H9 (cell line): ENCODE measurements around the gene SLC37A2. TPM values are rescaled to one million over a fixed set of nuclear protein-coding genes. Genes with fewer than 3 reads are reported as not detected.

ENCODE experiments used
- DNase-seq: peaks from one replicate; pipeline ENCODE4 v3.0.0-alpha.2; 2017
- H2AFZ ChIP-seq: one replicate; pipeline ENCODE4 v1.6.1; 2013; ENCODE audit warnings: mild to moderate bottlenecking, low read length, control low read depth, moderate library complexity
- H2AK5ac ChIP-seq: 2 replicates; pipeline ENCODE4 v1.6.1; 2013; ENCODE audit warnings: low read length, control low read depth, mixed read lengths; ENCODE audit not compliant: insufficient read length
- H2BK120ac ChIP-seq: one replicate; pipeline ENCODE4 v1.6.1; 2013; ENCODE audit warnings: low read depth, mild to moderate bottlenecking, low read length, control low read depth, inconsistent platforms; ENCODE audit not compliant: poor library complexity, severe bottlenecking
- H2BK12ac ChIP-seq: 2 replicates; pipeline ENCODE4 v1.6.1; 2013; ENCODE audit warnings: low read length, control low read depth, mixed read lengths, low read depth; ENCODE audit not compliant: insufficient read length
- H2BK15ac ChIP-seq: 2 replicates; pipeline ENCODE4 v1.6.1; 2013; ENCODE audit warnings: low read depth, low read length, control low read depth
- H2BK20ac ChIP-seq: one replicate; pipeline ENCODE4 v1.6.1; 2013; ENCODE audit warnings: low read depth, mild to moderate bottlenecking, low read length, control low read depth, inconsistent platforms; ENCODE audit not compliant: poor library complexity, severe bottlenecking
- H2BK5ac ChIP-seq: 2 replicates; pipeline ENCODE4 v1.6.1; 2013; ENCODE audit warnings: low read length, control low read depth, mixed read lengths; ENCODE audit not compliant: insufficient read length
- H3K14ac ChIP-seq: 2 replicates; pipeline ENCODE4 v1.6.1; 2013; ENCODE audit warnings: low read length, control low read depth; ENCODE audit not compliant: insufficient read depth
- H3K18ac ChIP-seq: 2 replicates; pipeline ENCODE4 v1.6.1; 2013; ENCODE audit warnings: low read depth, mild to moderate bottlenecking, mixed read lengths, low read length, control low read depth; ENCODE audit not compliant: insufficient read length
- H3K23ac ChIP-seq: 2 replicates; pipeline ENCODE4 v1.6.1; 2013; ENCODE audit warnings: low read length, control low read depth, mixed read lengths, low read depth; ENCODE audit not compliant: insufficient read length
- H3K23me2 ChIP-seq: 2 replicates; pipeline ENCODE4 v1.6.1; 2013; ENCODE audit warnings: low read depth, mild to moderate bottlenecking, mixed read lengths, low read length, control low read depth; ENCODE audit not compliant: insufficient read length, poor library complexity, severe bottlenecking
- H3K27ac ChIP-seq: 2 replicates; pipeline ENCODE4 v1.5.1; 2013; ENCODE audit warnings: low read length, control low read depth, mixed read lengths, low read depth; ENCODE audit not compliant: insufficient read length
- H3K27me3 ChIP-seq: 2 replicates; pipeline ENCODE4 v1.6.1; 2013; ENCODE audit warnings: low read length, control low read depth, inconsistent platforms; ENCODE audit not compliant: insufficient read depth
- H3K4ac ChIP-seq: 2 replicates; pipeline ENCODE4 v1.6.1; 2013; ENCODE audit warnings: low read depth, mild to moderate bottlenecking, control low read depth, inconsistent platforms, low read length, moderate library complexity
- H3K4me1 ChIP-seq: 2 replicates; pipeline ENCODE4 v1.6.1; 2013; ENCODE audit warnings: low read length, control low read depth, inconsistent platforms; ENCODE audit not compliant: insufficient read depth
- H3K4me2 ChIP-seq: 2 replicates; pipeline ENCODE4 v1.6.1; 2013; ENCODE audit warnings: low read length, control low read depth, mixed read lengths; ENCODE audit not compliant: insufficient read length, insufficient read depth
- H3K56ac ChIP-seq: 2 replicates; pipeline ENCODE4 v1.6.1; 2013; ENCODE audit warnings: low read depth, mild to moderate bottlenecking, mixed read lengths, low read length, control low read depth; ENCODE audit not compliant: insufficient read length
- H3K79me1 ChIP-seq: 2 replicates; pipeline ENCODE4 v1.6.1; 2013; ENCODE audit warnings: low read depth, mild to moderate bottlenecking, moderate library complexity, low read length, control low read depth, inconsistent platforms; ENCODE audit not compliant: insufficient read depth, poor library complexity, severe bottlenecking
- H3K79me2 ChIP-seq: 2 replicates; pipeline ENCODE4 v1.6.1; 2013; ENCODE audit warnings: low read length, control low read depth, inconsistent platforms; ENCODE audit not compliant: insufficient read depth
- H3K9ac ChIP-seq: 2 replicates; pipeline ENCODE4 v1.6.1; 2013; ENCODE audit warnings: low read length, control low read depth, mixed read lengths; ENCODE audit not compliant: insufficient read length; ENCODE audit errors: extremely low read depth
- H3K9me3 ChIP-seq: one replicate; pipeline ENCODE4 v1.6.1; 2013; ENCODE audit warnings: low read depth, low read length, inconsistent platforms; ENCODE audit not compliant: control insufficient read depth
- H3T11ph ChIP-seq: one replicate; pipeline ENCODE4 v1.6.1; 2013; ENCODE audit warnings: mild to moderate bottlenecking, low read length, control low read depth, inconsistent platforms
- H4K20me1 ChIP-seq: one replicate; pipeline ENCODE4 v1.6.1; 2013; ENCODE audit not compliant: control insufficient read depth, insufficient read length, insufficient read depth
- H4K5ac ChIP-seq: 2 replicates; pipeline ENCODE4 v1.6.1; 2013; ENCODE audit warnings: low read depth, mild to moderate bottlenecking, mixed read lengths, low read length, control low read depth; ENCODE audit not compliant: insufficient read length
- H4K8ac ChIP-seq: replicated peaks from 2 replicates; pipeline ENCODE4 v1.6.1; 2013; ENCODE audit warnings: low read length, control low read depth, mixed read lengths, low read depth; ENCODE audit not compliant: insufficient read length
- H4K91ac ChIP-seq: 2 replicates; pipeline ENCODE4 v1.6.1; 2013; ENCODE audit warnings: low read depth, mild to moderate bottlenecking, moderate library complexity, mixed read lengths, low read length, control low read depth; ENCODE audit not compliant: insufficient read length
- H3K27ac Mint-ChIP-seq, 3 experiments: 2 replicates in 2 of 3; 3 replicates in 1 of 3; pipeline ENCODE4 v1.8.0; 2020 to 2021; ENCODE audit warnings: mixed read lengths in 3 of 3, mild to moderate bottlenecking in 1 of 3, moderate library complexity in 1 of 3
- H3K27me3 Mint-ChIP-seq: 2 replicates; pipeline ENCODE4 v1.8.0; 2021; ENCODE audit warnings: low read depth, mild to moderate bottlenecking, moderate library complexity, mixed read lengths
- H3K36me3 Mint-ChIP-seq, 3 experiments: 2 replicates in 2 of 3; 3 replicates in 1 of 3; pipeline ENCODE4 v1.8.0; 2020 to 2021; ENCODE audit warnings: low read depth in 3 of 3, mixed read lengths in 3 of 3; ENCODE audit not compliant: insufficient read depth in 1 of 3
- H3K4me1 Mint-ChIP-seq, 2 experiments: 2 replicates each; pipeline ENCODE4 v1.8.0; 2020; ENCODE audit warnings: mixed read lengths in 2 of 2
- H3K4me3 Mint-ChIP-seq, 2 experiments: 2 replicates in 1 of 2; 3 replicates in 1 of 2; pipeline ENCODE4 v1.8.0; 2020 to 2021; ENCODE audit warnings: mild to moderate bottlenecking in 2 of 2, mixed read lengths in 2 of 2, moderate library complexity in 1 of 2
- H3K9me3 Mint-ChIP-seq, 2 experiments: 2 replicates in 1 of 2; 3 replicates in 1 of 2; pipeline ENCODE4 v1.8.0; 2020; ENCODE audit warnings: mild to moderate bottlenecking in 2 of 2, mixed read lengths in 2 of 2, moderate library complexity in 1 of 2
- WGBS: extraction: QIAGEN DNeasy Blood & Tissue Kit; methylation state at CpG from one replicate; pipeline ENCODE4 v1.1.7; 2013; ENCODE audit warnings: missing lambda C conversion rate, low lambda C conversion rate, mixed read lengths; ENCODE audit not compliant: insufficient read length; ENCODE audit errors: extremely low coverage; 5-methylcytosine and 5-hydroxymethylcytosine counted together
- total RNA-seq: library from RNA; stranded (reverse); gene quantifications from 2 replicates; pipeline ENCODE4 v1.2.1, GENCODE V29; 2021
- TF ChIP-seq, protein P1 (sequence below): fragments of 200-600 bp; sonication (generic); conservative IDR thresholded peaks from 3 replicates; pipeline ENCODE4 v1.8.0; 2021; ENCODE audit warnings: antibody characterized with exemption, mild to moderate bottlenecking

The SLC37A2 gene
- total RNA-seq, 1 experiment from 2014 or later, result 1.2 TPM

DNA sequence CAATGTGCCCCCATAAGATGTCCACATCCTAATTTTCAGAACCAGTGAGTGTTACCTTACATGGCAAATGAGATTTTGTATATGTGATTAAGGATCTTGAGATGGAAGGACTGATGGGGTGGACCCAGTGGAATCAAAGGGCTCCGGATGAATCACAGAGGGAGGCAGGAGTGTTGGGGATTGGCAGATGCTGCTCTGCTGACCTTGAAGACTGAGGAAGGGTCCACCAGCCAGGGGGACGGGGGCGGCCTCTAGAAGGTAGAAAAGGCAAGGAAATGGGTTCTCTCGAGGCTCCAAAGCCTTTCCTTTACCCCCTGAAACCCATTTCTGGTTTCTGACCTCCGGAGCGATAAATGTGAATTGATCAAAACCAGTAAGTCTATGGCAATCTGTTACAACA is 29.6 kb downstream of the SLC37A2 start:
- Histone ChIP-seq H4K20me1 (no peaks in the 10 kb centered on the region), H4K8ac (no peak overlapping the region), H2BK15ac (no peak overlapping the region), H3K9ac (no peak overlapping the region), H3K9me3 (no peaks in the 10 kb centered on the region), H3K14ac (no peak overlapping the region), H3K23me2 (no peaks in the 10 kb centered on the region), H3K4me2 (no peak overlapping the region), H2BK120ac (no peak overlapping the region), H3K79me2 (no peaks in the 10 kb centered on the region), H3K4ac (no peak overlapping the region), H2AFZ (no peak overlapping the region), H2BK20ac (no peak overlapping the region), H3K56ac (no peak overlapping the region), H3K23ac (no peak overlapping the region), H3K27me3 (no peaks in the 10 kb centered on the region), H4K91ac (no peak overlapping the region), H4K5ac (no peak overlapping the region), H3K79me1 (no peaks in the 10 kb centered on the region), H3K4me1 (no peaks in the 10 kb centered on the region; the same call in 1 of the 2 replicates), H2BK5ac (no peak overlapping the region), H2BK12ac (no peak overlapping the region), H3T11ph (no peak overlapping the region), H3K18ac (no peak overlapping the region), H3K27ac (no peak overlapping the region), H2AK5ac (no peak overlapping the region)
- TF ChIP-seq, protein P1, sequence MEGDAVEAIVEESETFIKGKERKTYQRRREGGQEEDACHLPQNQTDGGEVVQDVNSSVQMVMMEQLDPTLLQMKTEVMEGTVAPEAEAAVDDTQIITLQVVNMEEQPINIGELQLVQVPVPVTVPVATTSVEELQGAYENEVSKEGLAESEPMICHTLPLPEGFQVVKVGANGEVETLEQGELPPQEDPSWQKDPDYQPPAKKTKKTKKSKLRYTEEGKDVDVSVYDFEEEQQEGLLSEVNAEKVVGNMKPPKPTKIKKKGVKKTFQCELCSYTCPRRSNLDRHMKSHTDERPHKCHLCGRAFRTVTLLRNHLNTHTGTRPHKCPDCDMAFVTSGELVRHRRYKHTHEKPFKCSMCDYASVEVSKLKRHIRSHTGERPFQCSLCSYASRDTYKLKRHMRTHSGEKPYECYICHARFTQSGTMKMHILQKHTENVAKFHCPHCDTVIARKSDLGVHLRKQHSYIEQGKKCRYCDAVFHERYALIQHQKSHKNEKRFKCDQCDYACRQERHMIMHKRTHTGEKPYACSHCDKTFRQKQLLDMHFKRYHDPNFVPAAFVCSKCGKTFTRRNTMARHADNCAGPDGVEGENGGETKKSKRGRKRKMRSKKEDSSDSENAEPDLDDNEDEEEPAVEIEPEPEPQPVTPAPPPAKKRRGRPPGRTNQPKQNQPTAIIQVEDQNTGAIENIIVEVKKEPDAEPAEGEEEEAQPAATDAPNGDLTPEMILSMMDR, result no peak
- DNase-seq, result no peak
- Mint-ChIP-seq H3K9me3 (no peaks in the 10 kb centered on the region), H3K4me1 (peaks cover 29 to 30% of the 10 kb centered on the region in 2 experiments), H3K36me3 (peaks cover 0 to 20% (median 4%) of the 10 kb centered on the region in 3 experiments; a peak in 6 of 7 replicates), H3K27me3 (peaks cover 1% of the 10 kb centered on the region; the same call in 1 of the 2 replicates), H3K4me3 (no peak overlapping the region), H3K27ac (no peak overlapping the region; a peak in 1 of 7 replicates)
- no CpG with 5 or more reads among the region's 6 CpGs for WGBS
